DMS153 (cell line): ENCODE measurements around the gene GFY.
"Not testable (repeated sequence)": the region's sequence is repeated elsewhere in the genome, so short reads cannot be mapped to it uniquely, and the experiment has no call there.

Experiments
- DNase-seq: peaks from one replicate; lab custom pipeline; 2025; lab: John Stamatoyannopoulos, UW

The GFY gene

DNA sequence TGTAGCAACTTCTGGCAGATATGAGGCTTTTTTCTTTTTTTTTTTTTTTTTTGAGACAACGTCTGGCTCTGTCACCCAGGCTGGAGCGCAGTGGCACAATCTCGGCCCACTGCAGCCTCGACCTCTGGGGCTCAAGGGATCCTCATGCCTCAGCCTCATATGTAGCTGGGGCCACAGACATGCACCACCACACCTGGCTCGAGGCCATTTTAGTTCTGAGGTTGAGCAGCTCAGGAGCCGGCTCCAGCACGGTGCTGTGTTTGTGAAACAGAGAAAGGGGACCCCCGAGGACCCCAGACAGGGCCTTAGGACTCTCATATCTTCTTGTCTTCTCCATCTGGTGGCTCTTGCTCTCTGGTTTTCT is 45.4 kb downstream of the GFY start:
- DNase-seq, result no peak

GRCh38 chr19:49472936-49473335 is 47.7 kb downstream of the GFY start:
- no peak for DNase-seq

GRCh38 chr19:49473501-49473867 is 48.3 kb downstream of the GFY start:
- DNase-seq, result not testable (repeated sequence)

- no peak for DNase-seq
Measured at GRCh38 chr19:49473868-49474541, 48.8 kb downstream of the GFY start, which contains the start of gene FLT3LG. TSS of gene FLT3LG (plus strand) at chr19:49474215. CDS start at chr19:49474640, 425 bp downstream.

- DNase-seq, result no peak
Measured at GRCh38 chr19:49474542-49474924, 49.3 kb downstream of the GFY start.

GRCh38 chr19:49475191-49475917 is 50.2 kb downstream of the GFY start:
- DNase-seq, result no peak

- no peak for DNase-seq
Measured at GRCh38 chr19:49475995-49476880, 51.0 kb downstream of the GFY start.
